UCSD-AML1 (cell line): ENCODE data around the gene PNLDC1.
"Not testable (repeated sequence)": the region's sequence is repeated elsewhere in the genome, so short reads cannot be mapped to it uniquely, and the experiment has no call there.

ENCODE experiments used
- DNase-seq: peaks from one replicate; lab custom pipeline; 2025; ENCODE audit not compliant: unreplicated experiment; lab: John Stamatoyannopoulos, UW

Gene PNLDC1

DNA sequence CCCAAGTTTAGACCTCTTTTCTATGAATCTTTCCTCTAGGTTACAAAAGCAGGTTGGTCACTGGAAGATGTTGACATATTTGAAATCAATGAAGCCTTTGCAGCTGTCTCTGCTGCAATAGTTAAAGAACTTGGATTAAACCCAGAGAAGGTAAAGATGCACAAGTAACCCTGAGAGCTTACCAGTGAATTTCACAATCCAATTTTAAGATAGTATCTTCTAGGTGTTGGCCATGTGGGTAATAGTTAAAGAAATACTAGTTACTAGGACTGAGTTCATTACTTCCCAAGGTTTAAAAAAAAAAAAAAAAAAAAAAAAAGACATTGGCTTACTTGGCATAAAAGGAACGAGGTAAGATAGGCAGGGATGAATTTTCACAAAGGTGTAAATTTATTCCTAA, 21.9 kb upstream of the PNLDC1 start:
- DNase-seq, result no peak

DNA sequence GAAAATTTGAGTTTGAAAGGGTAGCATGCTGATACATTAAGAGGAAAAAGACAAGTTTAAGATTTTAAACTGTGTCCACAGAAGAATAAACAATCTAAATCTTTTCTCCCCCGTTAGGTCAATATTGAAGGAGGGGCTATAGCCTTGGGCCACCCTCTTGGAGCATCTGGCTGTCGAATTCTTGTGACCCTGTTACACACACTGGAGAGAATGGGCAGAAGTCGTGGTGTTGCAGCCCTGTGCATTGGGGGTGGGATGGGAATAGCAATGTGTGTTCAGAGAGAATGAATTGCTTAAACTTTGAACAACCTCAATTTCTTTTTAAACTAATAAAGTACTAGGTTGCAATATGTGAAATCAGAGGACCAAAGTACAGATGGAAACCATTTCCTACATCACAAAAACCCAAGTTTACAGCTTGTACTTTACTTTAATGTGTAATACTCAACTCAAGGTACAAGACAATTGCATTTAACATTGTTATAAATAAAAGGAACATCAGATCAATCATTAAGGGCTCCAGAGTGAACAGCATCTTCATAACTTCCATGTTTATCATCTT, 21.5 kb upstream of the PNLDC1 start:
- no peak for DNase-seq

DNA sequence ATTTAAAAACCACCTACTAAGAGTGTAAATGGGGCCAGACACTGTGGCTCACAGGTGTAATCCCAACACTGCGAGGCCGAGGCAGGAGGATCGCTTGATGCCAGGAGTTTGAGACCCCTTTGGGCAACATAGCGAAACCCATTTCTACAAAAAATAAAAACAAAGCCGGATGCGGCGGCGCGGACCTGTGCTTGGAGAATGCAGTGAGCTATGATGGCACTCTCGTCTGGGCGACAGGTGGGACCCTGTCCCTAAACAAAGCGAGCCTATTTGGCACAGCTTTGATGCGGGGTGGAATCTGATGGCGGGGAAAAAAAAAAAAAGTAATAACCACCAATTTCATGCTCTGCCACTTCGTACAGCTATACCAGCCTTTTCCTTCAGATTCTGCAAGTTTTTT, 11.8 kb upstream of the PNLDC1 start:
- DNase-seq, result no peak

DNA sequence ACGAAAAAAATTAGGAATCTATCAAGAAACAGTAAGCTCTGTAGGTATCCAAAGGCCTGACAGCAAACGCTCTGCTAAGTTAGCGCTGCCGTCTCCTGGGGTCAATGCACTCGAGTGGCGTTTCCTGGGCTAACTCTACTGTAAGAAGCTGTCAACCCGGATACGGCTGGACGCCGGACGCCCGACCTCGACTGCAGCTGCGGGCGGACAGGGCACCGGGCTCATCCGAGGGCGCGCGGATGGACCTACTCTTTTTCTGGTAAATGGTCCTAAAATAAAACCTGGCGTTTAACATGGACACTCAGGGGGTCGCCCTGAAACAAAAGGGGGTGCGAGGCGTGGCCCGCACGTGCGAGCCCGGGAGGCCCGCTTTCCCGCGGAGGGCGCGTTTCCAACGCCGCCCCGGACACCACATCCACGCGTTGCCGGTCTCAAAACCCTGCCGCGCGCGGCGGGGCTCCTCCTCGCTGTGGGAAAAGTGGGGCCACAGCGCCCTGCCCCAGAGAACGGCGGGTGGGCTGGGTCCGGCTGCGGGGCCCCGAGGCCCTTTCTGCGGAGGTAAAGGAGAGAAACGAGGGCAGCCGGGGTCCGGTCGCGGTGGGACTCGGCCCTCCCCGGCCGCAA, 11.2 kb upstream of the PNLDC1 start:
- peak; percentile 43 for DNase-seq

DNA sequence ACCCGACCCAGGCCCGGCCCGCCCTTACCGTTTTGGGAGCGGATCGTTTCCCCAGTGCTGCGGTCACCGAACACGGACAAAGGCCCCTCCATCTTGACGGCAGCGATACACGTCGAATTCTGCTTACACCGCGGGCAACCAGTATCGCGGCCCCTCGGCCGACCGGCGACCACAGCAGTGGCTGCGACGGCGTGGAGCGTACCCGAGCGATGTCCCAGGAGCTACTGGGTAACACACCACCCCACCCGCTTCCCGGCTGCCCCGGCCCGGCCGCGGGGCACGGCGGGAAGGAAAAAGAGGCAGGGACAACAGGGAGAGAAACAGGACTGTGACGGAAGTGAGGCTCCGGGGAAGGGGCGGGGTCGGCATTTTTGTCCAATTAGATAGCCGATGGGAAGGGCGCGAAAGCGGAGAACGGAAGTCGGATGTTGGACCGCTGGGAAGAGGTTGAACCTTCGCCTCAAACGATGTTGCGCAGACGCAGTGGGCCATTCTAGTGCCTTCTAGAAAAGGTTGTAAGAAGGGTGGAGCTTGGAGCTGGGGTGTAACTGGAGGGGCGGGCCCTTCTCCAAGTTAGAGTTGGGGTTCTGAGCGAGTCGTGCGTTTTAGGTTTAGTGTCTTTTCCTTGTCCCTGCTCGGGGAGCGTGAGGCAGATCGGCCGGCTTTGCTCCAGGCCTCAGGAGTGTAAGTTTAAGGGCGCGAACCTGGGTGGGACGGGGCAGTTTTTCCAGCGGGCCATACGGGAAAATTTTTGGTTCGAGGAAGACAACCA, 10.5 kb upstream of the PNLDC1 start, which contains the start of gene TCP1:
Gene TCP1 (minus strand): TSS at position 226 of the 772 bp plus-strand sequence. CDS start 134 bp downstream, at position 92.
- peak; percentile 99 for DNase-seq

DNA sequence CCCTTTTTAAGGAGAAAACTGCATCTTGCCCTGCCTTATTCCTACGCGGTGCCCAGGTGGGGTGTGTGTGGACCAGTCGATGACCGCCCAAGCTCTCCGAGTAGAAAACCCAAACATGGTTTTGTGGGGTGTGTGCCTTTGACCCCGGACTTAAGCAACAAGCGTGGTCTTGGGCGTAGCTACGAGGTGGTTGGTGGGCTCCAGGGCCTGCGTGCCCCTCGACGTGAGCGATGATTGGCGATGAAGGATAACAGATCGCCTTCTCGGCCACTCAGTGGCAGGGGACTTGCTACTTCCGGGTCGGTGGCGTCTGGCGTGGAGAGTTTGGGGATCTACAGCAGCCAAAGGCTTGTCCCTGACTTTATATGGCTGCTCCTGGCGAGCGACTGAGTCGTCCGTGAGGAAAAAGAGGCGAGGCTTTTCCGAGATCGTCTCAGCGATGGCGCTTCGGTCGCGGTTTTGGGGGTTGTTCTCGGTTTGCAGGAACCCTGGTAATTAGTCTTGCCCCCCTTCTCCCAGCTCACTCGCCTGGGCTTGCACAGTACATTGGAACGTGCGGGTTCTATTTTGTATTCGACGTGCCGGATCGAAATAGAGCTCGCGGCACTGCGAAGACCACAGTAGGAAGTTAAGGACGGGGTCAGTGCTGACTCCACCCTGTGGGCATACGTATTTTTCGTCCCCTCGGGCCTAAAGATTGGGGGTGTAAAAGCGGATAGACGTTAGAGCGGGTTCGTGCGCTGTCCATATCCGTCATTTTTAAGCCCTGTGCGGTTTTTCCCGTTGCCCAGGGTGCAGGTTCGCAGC, 9.7 kb upstream of the PNLDC1 start, which contains the start of gene MRPL18:
Gene MRPL18 (plus strand): TSS at position 319 of the 807 bp plus-strand sequence. CDS start 121 bp downstream, at position 440.
- DNase-seq, result peak; percentile 95

DNA sequence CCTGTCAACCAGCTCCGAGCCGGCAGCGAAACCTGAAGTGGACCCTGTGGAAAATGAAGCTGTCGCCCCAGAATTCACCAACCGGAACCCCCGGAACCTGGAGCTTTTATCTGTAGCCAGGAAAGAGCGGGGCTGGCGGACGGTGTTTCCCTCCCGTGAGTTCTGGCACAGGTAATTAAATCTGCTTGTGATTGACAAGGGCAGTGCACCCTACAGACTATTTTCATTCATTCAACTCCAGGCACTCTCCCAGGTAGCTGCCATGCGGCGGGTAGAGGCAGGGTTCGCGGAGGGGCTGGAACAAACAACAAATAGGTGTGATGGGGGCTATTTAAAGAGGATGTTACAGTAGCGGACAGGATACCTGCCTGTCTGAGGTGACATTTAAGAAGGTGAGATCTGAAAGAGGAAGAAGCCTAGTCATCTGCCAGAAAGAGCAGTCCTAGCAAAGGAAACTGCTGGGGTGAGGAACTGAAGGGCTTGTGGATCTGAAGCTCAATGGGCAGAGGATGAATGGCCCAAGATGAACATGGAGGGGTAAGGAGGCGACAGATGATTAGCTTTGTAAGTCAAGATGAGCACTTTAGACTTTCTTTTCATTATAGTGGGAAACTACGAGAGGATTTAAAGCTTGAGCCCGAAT, 9.0 kb upstream of the PNLDC1 start:
- no peak for DNase-seq

DNA sequence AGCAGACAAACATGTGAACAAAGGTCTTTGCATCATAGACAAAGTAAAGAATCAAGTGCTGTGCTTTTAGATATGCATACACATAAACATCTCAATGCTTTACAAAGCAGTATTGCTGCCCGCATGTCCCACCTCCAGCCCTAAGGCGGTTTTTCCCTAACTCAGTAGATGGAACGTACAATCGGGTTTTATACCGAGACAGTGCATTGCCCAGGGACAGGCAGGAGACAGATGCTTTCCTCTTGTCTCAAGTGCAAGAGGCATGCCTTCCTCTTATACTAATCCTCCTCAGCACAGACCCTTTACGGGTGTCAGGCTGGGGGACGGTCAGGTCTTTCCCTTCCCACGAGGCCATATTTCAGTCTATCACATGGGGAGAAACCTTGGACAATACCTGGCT, 5.1 kb upstream of the PNLDC1 start:
- DNase-seq, result not testable (repeated sequence)

DNA sequence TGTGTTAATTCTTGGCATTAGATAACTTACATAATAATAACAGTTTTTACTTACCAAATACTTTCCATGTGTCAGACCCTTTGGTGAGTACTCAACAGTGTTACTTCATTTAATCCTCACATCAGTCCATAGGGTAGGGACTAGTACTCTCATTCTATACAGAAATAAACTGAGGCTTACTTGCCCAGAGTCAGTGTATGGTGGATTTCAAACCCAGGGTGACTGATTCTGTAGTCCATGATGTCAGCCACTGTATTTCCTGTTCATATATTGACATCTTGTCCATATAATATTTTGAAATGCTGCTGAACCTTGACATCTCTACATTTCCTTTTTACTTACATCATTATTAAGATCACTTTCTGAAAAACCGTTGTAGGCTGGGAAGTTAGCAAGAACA, 2.5 kb upstream of the PNLDC1 start:
- no peak for DNase-seq

DNA sequence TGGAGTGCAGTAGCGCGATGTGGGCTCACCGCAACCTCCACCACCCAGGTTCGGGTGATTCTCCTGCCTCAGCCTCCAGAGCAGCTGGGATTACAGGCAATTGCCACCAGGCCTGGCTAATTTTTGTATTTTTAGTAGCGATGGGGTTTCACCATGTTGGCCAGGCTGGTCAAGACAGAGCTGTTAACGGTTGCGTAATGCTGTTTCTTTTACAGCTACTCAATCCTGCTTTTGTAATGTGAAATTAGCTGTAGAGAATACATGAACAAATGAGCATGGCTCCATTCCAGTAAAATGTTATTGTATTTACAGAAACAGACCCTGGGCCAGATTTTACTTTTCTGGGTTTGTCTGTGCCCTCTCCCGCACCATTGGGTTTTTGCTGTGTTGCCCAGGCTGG, 1.9 kb downstream of the PNLDC1 start:
- DNase-seq, result no peak

DNA sequence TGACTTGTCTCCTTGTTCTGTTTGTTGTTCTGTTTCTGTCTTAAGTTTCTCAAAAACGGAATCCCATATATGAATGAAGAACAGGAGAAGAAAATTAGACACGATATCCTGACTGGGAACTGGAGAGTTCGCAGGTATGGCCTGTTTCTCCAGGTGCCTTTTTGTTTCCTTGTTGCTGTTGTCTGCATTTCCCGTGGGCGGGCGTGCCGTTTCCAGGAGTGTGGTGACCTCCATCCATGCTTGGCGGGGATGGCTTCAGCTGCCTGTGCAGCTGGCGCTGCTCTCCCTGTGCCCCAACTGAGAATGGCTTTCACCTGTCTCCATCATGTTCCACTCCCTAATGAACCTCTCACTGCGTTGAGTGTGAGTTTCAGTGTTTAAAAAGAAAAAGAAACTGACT, 4.4 kb downstream of the PNLDC1 start:
- DNase-seq, result no peak

DNA sequence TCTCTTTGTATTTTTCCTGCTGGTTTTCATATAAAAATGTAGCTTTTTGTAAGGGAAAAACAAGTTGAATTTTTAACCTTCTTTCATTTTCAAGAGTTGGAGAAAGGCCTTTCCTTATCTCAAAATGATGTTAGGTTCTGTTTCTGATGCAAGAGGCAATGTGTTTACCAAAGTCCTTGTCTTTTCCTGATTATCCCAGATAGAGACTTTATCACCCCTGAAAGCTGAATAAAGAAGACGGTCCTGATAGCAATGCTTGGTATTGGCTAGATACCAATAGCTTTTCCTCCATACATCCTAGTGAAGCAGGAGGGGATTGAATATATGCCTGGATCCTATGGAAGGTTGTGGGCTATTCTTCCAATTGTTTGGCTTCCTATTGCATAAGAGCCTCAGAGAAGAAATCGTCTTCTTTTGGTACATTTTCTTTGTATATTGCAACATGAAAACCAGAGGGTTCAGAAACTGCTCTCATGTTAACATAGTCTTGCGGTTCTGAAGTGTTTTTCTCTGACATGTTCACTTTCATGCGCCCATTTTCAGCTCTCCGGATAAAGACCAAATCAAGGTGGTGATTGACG, 5.5 kb downstream of the PNLDC1 start:
- DNase-seq, result no peak

DNA sequence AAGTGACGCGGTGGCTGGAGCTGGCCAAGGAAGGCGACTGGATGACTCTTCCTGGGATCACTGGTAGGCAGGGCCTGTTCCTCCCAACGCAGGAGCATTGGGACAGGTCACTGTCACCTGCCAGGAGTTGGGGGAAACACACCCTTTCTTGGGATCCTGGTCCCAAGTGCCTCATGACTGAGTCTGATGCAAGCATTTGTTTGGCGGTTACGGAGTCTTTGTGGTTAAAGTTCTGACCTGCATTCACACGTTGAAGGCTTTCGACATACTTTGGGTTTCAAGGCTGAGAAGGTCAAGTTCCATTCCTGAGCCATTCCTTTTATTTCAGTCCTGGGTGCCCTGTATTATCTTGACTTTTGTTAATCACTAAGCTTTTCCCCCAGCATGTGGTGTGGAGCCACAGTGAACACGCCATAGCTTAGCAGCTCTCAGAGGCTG, 6.0 kb downstream of the PNLDC1 start:
- no peak for DNase-seq

DNA sequence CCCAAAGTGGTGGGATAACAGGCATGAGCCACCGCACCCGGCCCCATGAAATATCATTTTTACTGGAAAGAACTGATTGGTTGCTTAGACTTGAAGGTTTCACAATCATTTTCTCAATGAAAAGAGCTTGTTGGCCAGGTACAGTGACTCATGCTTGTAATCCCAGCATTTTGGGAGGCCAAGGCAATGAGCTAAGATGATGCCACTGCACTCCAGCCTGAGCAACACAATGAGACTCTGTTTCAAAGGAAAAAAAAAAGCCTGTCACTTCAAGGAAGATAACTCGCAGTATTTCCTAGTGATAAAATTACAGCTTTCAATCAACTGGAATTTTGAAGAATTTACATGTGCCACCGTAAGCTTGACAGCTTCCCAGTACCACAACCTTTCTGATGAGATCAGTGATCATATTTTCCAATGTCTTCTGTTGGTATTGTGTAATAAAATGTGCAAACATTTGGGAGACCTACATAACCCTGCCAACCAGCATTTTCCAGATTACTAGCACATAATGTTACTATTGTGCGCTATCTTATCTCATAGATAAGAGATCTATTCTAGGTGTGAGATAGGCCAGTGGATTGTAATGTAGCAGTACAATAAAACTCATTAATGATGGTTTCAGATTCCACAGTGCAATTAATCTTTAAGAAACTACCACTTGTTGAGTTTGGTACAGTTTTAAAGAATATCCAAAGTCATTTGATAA, 7.2 kb downstream of the PNLDC1 start:
- no peak for DNase-seq

DNA sequence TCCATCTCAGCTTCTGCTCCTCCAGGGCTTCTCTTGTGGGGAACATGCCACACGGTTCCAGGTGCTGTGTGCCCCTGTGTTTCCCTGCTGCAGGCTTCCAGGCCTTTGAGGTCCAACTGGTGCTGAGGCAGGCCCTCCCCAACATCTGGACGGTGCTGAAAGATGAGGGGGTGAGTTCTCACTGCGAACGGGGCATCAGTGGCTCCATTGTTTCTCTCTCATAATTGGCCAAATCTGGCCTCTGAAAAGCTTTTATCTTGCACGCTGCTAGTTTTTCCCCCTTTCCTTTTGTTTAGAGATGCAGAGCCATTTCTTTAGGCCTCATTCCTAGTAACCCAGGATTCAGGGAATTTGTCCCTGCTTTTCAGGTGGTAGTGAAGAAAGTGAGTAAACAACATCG, 8.6 kb downstream of the PNLDC1 start:
- no peak for DNase-seq

DNA sequence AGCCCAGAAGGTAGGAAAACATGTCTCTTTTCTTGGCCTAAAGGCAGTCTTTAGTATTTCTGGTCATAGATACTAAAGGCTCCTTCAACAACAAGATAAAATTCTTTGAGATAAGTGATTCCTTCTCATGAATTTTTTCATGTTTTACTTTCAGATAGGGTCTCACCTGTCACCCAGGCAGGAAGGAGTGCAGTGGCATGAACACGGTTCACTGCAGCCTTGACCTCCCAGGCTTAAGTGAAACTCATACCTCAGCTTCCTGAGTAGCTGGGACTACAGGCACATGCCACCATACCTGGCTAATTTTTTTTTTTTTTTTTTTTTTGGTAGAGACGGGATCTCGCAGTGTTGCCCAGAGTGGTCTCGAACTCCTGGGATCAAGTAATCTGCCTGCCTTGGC, 9.1 kb downstream of the PNLDC1 start:
- no peak for DNase-seq

DNA sequence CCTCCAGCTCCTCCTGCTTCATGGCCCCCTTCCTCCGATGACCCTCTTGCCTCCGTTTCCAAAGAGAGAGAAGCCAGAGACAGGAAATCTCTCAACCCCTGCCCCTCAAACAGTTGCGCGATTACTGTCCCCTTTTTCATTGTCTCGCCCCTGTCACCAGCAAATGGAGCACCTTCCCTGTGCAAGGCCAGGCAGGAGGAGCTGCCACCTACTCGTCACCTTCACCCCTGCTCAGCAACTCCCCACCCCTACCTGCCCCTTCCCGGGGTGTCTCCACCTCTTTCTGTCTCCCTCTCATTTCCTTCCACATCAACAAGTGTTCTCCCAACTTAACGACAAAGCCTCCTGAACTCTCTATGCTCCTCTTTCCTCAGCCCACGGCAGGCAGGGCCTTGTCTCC, 13.7 kb downstream of the PNLDC1 start:
- no peak for DNase-seq

DNA sequence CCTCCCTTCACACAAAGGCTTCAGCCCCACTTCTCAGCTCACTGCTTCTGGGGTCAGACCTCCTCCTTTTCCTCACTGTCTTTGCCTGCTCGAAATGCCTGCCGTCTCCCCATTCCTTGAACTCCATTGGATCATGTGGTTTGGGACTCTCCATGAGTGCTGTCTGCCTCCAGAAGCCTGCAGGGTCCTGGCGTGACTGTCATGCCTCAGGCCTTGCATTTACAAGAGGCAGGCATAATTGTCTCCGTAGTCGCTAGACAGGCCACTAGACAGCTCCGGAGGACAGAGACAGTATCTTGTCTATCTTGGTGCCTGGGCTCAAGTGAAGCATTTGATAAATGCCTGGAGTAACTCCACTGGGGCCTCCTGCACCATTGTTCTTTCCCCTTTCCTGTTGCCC, 15.3 kb downstream of the PNLDC1 start:
- no peak for DNase-seq

DNA sequence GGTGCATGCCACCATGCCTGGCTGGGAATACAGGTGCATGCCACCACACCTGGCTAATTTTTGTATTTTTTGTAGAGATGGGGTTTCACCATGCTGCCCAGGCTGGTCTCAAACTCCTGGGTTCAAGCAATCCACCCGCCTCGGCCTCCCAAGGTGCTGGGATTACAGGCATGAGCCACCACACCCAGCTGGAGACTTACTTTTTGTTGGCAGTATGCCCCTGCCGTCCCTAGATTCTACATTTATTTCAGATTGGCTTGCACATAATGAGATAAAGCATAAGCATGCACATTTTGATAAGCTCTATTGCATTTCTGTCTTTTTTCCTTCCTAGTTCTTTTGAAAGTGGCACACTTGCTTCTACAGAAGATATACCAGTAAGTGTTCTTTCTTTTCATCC, 16.7 kb downstream of the PNLDC1 start:
- DNase-seq, result not testable (repeated sequence)
